Measurements from ENCODE around the gene MYO3A.
"Not testable (repeated sequence)": the region's sequence is repeated elsewhere in the genome, so short reads cannot be mapped to it uniquely, and the experiment has no call there.

Gene MYO3A

GRCh38 chr10:26095781-26096180, 161.8 kb downstream of the MYO3A start:
- DNase-seq, result no peak

GRCh38 chr10:26097549-26097948, 163.5 kb downstream of the MYO3A start:
- not testable (repeated sequence) for DNase-seq

DNA sequence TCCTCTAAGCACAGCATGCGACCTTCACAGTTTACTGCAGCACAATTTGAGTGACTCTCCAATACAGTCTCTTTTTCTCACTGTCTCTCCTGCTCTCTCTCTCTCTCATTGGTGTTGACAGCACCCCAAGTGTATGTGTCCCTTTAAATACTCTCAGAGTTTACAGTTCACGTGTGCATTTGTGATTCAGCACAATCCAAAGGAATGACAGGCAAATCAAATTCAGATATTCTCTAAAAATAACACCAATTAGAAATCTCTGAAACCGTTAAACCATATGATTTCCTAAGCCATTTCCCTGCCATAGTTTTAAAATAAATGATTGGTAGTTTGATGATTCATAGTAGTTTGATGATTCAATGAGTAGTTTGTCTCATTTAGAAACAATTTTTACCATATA, 178.5 kb downstream of the MYO3A start:
- no peak for DNase-seq

GRCh38 chr10:26138613-26139012, 204.6 kb downstream of the MYO3A start:
- no peak for DNase-seq

GRCh38 chr10:26156019-26156418, 222.0 kb downstream of the MYO3A start:
- DNase-seq, result no peak

DNA sequence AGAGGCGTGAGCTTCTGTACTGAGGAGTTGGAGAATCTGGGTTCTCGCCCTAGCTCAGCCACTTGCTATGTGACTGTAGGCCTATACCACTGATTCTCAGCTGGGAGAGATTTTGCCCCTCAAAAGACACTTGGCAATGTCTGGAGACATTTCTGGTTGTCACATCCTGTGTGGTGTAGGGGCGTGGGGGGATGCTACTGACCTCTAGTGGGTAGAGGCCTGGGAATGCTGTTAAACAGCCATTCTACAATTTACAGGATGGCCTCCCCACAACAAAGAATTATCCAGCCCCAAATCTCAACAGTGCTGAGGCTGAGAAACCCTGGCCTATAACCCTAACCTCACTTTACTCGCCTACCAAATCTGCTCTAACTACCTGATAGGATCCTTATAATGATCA, 223.7 kb downstream of the MYO3A start:
- DNase-seq, result no peak

- no peak for DNase-seq
Measured at GRCh38 chr10:26169466-26169865, 235.4 kb downstream of the MYO3A start.

- no peak for DNase-seq
Measured at GRCh38 chr10:26172131-26172530, 238.1 kb downstream of the MYO3A start.

GRCh38 chr10:26173837-26174236, 239.8 kb downstream of the MYO3A start:
- no peak for DNase-seq

GRCh38 chr10:26177341-26177740, 243.3 kb downstream of the MYO3A start:
- DNase-seq, result no peak

DNA sequence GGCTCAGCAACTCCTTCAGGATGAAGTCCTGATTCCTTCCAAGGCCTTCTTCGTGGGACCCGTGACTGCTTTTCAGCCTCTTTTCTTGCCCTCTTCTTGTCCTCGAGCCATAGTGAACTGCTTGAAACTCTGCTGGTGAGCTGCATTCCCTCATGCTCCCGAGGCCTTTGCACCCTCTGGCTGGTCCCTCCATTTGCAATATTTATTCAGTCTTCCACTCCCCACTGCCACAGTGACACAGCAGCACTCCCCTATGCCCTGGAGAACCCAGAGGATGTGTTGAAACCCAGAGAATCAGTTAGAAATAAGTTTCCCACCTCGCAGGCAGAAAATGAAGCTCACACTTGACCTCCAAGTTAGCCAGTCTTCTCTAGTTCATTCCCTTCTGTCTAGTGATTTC, 260.2 kb downstream of the MYO3A start:
- DNase-seq, result no peak

GRCh38 chr10:26197248-26197647, 263.2 kb downstream of the MYO3A start:
- no peak for DNase-seq

DNA sequence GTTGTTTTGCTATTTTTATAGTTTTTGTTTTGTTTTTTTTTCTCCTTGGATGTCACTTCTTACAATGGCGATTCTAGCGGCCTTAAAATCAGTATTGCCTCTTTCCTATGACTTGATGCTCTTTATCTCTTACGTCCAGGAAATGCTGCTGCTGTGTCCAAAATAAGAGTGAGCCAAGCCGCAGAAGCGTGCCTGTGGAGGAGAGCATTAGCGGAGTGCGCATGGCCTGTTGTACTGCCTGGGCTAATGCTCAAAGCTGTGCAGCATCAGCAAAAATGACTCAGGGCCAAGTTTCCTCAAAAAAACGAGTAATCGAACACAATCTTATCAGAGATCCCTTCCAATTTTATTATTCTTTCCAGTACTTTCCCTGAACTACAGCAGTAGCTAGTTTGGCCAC, 264.1 kb downstream of the MYO3A start:
- no peak for DNase-seq

DNA sequence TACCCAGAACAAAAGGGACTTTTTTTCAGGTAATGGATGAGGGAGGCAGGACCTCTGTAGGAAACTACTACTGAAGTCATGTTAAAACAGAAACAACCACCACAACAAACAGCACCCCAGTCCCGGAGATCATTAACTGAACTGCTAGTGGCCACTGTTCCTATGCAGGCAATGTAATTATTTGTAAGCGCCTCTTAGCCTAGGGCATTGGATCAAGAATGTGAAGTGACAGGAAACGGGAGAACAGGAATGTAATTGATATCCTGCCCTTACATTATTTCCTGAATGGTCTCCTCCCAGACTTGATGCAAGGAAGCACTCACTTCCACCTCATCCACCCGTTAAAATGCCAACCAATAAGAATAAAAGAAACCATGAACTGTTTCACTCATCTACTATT, 265.8 kb downstream of the MYO3A start:
- no peak for DNase-seq

DNA sequence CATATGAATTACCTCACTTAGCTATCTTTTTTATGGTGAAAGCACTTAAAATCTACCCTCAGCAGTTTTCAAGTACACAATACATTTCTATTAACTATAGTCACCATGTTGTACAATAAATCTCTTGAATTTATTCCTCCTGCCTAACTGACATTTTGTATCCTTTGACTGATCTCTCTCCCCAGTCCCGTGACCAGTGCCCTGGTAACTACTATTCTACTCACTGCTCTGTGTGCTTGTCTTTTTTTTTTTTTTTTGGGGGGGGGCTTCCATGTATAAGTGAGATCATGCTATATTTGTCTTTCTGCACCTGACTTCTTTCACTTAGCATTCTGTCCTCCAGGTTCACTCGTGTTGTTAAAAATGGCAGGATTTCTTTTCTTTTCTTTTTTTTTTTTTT, 271.2 kb downstream of the MYO3A start:
- DNase-seq, result no peak

- DNase-seq, result no peak
Measured at GRCh38 chr10:26211781-26212444, 277.9 kb downstream of the MYO3A start.

DNA sequence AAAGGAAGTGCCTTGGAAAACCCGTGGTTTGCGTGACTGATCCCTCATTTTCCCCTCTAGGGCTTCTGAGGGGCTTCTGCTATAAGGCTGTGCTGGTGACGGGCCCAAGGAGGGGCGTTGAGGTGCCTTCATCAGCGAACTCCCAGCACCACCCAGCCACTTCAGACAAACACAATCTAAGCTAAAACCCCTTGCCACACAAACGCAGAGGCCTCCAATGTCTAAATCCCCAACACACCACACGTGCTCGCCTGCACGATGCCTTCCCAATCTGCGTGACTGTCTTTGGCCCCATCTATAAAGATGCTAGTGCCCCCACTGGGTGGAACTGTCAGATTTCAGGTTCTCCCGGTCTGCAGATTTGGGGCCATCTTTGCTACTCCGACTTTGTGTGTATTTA, 278.5 kb downstream of the MYO3A start:
- DNase-seq, result no peak

- DNase-seq, result no peak
Measured at GRCh38 chr10:26213157-26213800, 279.2 kb downstream of the MYO3A start.

GRCh38 chr10:26214004-26214403, 280.0 kb downstream of the MYO3A start:
- no peak for DNase-seq

GRCh38 chr10:26214551-26215395, 280.7 kb downstream of the MYO3A start:
- no peak for DNase-seq

- DNase-seq, result no peak
Measured at GRCh38 chr10:26215396-26215934, 281.4 kb downstream of the MYO3A start.

GRCh38 chr10:26215935-26216584, 282.0 kb downstream of the MYO3A start:
- no peak for DNase-seq
